Pancreas (tissue), 10 donors: ENCODE measurements around the gene LIX1. TPM values are rescaled to one million over a fixed set of nuclear protein-coding genes. Genes with fewer than 3 reads are reported as not detected.

Experiments
- ATAC-seq, 4 donors: fragments of 200-7000 bp; cut with Tn5 transposase; one replicate each; pipeline versions ENCODE4 v1.8.0 to v1.9.1; 2020; ENCODE audit warnings: mild to moderate bottlenecking in 4 of 4, moderate library complexity in 4 of 4
- DNase-seq, 6 donors: peaks; one replicate each; pipeline ENCODE4 v3.0.0-alpha.2; 2020
- FAIRE-seq: peaks from 2 replicates; lab custom pipeline; 2012; peaks lifted over from hg19 to GRCh38; lab: Jason Lieb, UNC
- H3K27ac ChIP-seq, 4 donors: fragments of 200-600 bp; sonication (generic); 1 replicate in 3 of 4; 2 replicates in 1 of 4; pipeline versions ENCODE4 v1.5.0 to v1.8.0; 2020
- H3K27me3 ChIP-seq, 4 donors: fragments of 200-600 bp; one replicate each; pipeline ENCODE4 v1.8.0; 2021
- H3K36me3 ChIP-seq, 3 donors: fragments of 200-600 bp; sonication (generic) in 1 of 3; one replicate each; pipeline versions ENCODE4 v1.5.0 to v1.8.0; 2020 to 2021
- H3K4me1 ChIP-seq, 3 donors: fragments of 200-600 bp; one replicate each; pipeline ENCODE4 v1.8.0; 2021
- H3K4me3 ChIP-seq, 4 donors: fragments of 200-600 bp; sonication (generic) in 2 of 4; one replicate each; pipeline versions ENCODE4 v1.5.0 to v1.8.0; 2020 to 2021
- H3K9me3 ChIP-seq, 4 donors: fragments of 200-600 bp; one replicate each; pipeline ENCODE4 v1.8.0; 2021
- CTCF ChIP-seq, 4 donors: fragments of 200-600 bp; sonication (generic) in 3 of 4; IDR thresholded peaks; one replicate each; pipeline versions ENCODE4 v1.5.0 to v1.8.0; 2021; ENCODE audit warnings: antibody characterized with exemption in 4 of 4
- WGBS, 2 donors: extraction: QIAGEN DNeasy Blood & Tissue Kit; methylation state at CpG; one replicate each; pipeline ENCODE4 v1.1.7; 2013; 5-methylcytosine and 5-hydroxymethylcytosine counted together
- intact Hi-C, 3 donors: fragments of 100-400 bp; cut with DNase I; formaldehyde crosslinking; loops; one replicate each; pipeline versions ENCODE4 v1.11.1 to v1.14.2; 2022
- polyA plus RNA-seq, 2 donors: library from polyadenylated mRNA; stranded (reverse); fragments of 200-250 nt; gene quantifications; one replicate each; pipeline ENCODE4 v1.2.3, GENCODE V29; 2013
- total RNA-seq, 6 donors: library from RNA; stranded (reverse); fragmentation: NEBNext Ultra II Directional in 4 of 6; extraction: Animal tissue kit (Norgen Biotek cat#: 25700) in 4 of 6; gene quantifications; one replicate each; pipeline versions ENCODE4 v1.2.1 to v1.2.4, GENCODE V29; 2021 to 2023
- donor health status: healthy with polysubstance abuse.
- donor health status: DM: no; HTN: no; CAD: no; lungs with moderate emphysema.
- donor health status: DM: no; HTN: no; CAD: no.
- donor health status: control.
- donor health status: control.
- donor health status: Bipolar disorder and iron deficiency.
- donor health status: DM: yes; HTN: yes; CAD: no.
- donor health status: DM: no; HTN: no; CAD: no.
- donor health status: DM: no; HTN: no; CAD: no.
- donor health status: DM: yes; HTN: yes; CAD: no.

Gene LIX1
- total and polyA plus RNA-seq, 8 donors = 0.08 to 0.12 TPM; not detected in 6

- no peak for FAIRE-seq
These were observed 96.0 kb downstream of the LIX1 start for GRCh38 chr5:97046270-97046982.

GRCh38 chr5:97044052-97044451, 98.4 kb downstream of the LIX1 start:
- no peaks in the 10 kb centered on the region for H3K36me3 ChIP-seq
- no peaks in the 10 kb centered on the region for H3K27me3 ChIP-seq
- 47 to 53% methylated on average over 2 of the region's 2 CpGs for WGBS, 2 donors
- FAIRE-seq (no peak), DNase-seq (peak in 4 of 6 donors; percentile 5 to 23 (median 22)), ATAC-seq (peak; percentile 72 to 95 (median 85))
- no peaks in the 10 kb centered on the region for H3K9me3 ChIP-seq
- no peaks in the 10 kb centered on the region for H3K4me1 ChIP-seq
- intact Hi-C loops = no loop called here
- no peak overlapping the region for H3K4me3 ChIP-seq
- no peak overlapping the region for H3K27ac ChIP-seq
- no peak for TF ChIP-seq CTCF (IDR thresholded peaks at IDR 0.05)

More at GRCh38 chr5:97046270-97046982, 96.0 kb downstream of the LIX1 start:
- ATAC-seq = no peak
- H3K36me3 ChIP-seq = no peaks in the 10 kb centered on the region
- 45 to 64% methylated on average over 7 of the region's 7 CpGs for WGBS, 2 donors
- no peak for TF ChIP-seq CTCF (IDR thresholded peaks at IDR 0.05)
- intact Hi-C loops = no loop called here
- no peak overlapping the region for H3K27ac ChIP-seq
- no peaks in the 10 kb centered on the region for H3K27me3 ChIP-seq
- H3K9me3 ChIP-seq = no peaks in the 10 kb centered on the region
- H3K4me3 ChIP-seq = no peak overlapping the region
- no peaks in the 10 kb centered on the region for H3K4me1 ChIP-seq
- DNase-seq = no peak

GRCh38 chr5:97043511-97043910, 98.9 kb downstream of the LIX1 start:
- intact Hi-C loops = no loop called here
- no peak for FAIRE-seq

GRCh38 chr5:97042996-97043395, 99.4 kb downstream of the LIX1 start:
- ATAC-seq (no peak), DNase-seq (no peak), FAIRE-seq (no peak)
- WGBS, 2 donors = 79 to 80% methylated on average over 7 of the region's 7 CpGs
- H3K27me3 ChIP-seq = no peaks in the 10 kb centered on the region
- no peak overlapping the region for H3K27ac ChIP-seq
- H3K36me3 ChIP-seq = no peaks in the 10 kb centered on the region
- intact Hi-C loops = no loop called here
- H3K4me3 ChIP-seq = no peak overlapping the region
- no peak for TF ChIP-seq CTCF (IDR thresholded peaks at IDR 0.05)
- H3K9me3 ChIP-seq = no peaks in the 10 kb centered on the region
- no peaks in the 10 kb centered on the region for H3K4me1 ChIP-seq

More at GRCh38 chr5:97043511-97043910, 98.9 kb downstream of the LIX1 start:
- DNase-seq = no peak
- Histone ChIP-seq H3K27me3 (no peaks in the 10 kb centered on the region), H3K36me3 (no peaks in the 10 kb centered on the region), H3K4me3 (no peak overlapping the region), H3K4me1 (no peaks in the 10 kb centered on the region), H3K27ac (no peak overlapping the region), H3K9me3 (no peaks in the 10 kb centered on the region)
- 65 to 68% methylated on average over 3 of the region's 3 CpGs for WGBS, 2 donors
- no peak for TF ChIP-seq CTCF (IDR thresholded peaks at IDR 0.05)
- no peak for ATAC-seq

Other genes starting within 250 kb of the LIX1 start
- gene LNPEP, start 206.5 kb downstream of the LIX1 start, total RNA-seq = 10 to 100 TPM in 3 of 6 donors, 1 to 10 TPM in 3; 9.1 to 20.0 (median 12.4) TPM
- gene LNPEP, start 206.5 kb downstream of the LIX1 start, polyA plus RNA-seq = 1 to 10 TPM; 2.0 to 4.6 TPM
- 10 to 100 TPM in 5 of 6 donors, 1 to 10 TPM in 1; 10.0 to 18.7 (median 11.8) TPM for gene RIOK2, start 40.6 kb upstream of the LIX1 start, total RNA-seq
- 10 to 100 TPM in 1 of 2 donors, 1 to 10 TPM in 1; 7.6 to 10.5 TPM for gene RIOK2, start 40.6 kb upstream of the LIX1 start, polyA plus RNA-seq